Endometrial microvascular endothelial cells (primary cell): ENCODE results near the gene TMEM59L. TPM values are rescaled to one million over a fixed set of nuclear protein-coding genes. Genes with fewer than 3 reads are reported as not detected.

ENCODE experiments used
- in situ Hi-C: cut with HindIII; loops from 2 replicates; pipeline ENCODE4 v1.10.0; 2017; ENCODE audit warnings: low sequenced_read_pairs, low pct_unique_long_range_greater_than_20kb; ENCODE audit errors: inconsistent ontology term
- total RNA-seq: library from RNA; depleted of rRNA; stranded (reverse); fragments of >200 nt; gene quantifications from one replicate; pipeline ENCODE4 v1.2.3, GENCODE V29; 2015; ENCODE audit errors: inconsistent ontology term

TMEM59L gene
- total RNA-seq, 1 donor from 2014 or later, result not detected

DNA sequence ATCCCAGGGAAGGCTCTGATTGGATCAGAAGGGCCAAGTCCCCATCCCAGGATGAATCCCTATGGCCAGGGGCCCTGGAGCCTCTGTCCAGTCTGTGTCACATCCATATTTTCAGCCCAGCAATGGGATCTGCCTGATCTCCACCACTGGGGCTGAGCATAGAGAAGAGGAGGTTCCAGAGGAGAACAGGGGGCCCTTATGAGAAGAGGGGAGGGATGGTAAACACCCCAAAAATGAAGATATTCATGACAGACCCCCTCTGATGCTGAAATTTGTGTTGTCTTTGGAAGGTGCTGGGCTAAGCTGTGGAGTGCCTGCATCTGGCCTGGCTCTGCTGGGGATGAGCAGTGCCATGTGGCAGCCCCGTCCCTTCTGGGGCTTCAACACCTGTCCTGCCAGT is 38.6 kb downstream of the TMEM59L start:
- in situ Hi-C loops, result no loop called here

DNA sequence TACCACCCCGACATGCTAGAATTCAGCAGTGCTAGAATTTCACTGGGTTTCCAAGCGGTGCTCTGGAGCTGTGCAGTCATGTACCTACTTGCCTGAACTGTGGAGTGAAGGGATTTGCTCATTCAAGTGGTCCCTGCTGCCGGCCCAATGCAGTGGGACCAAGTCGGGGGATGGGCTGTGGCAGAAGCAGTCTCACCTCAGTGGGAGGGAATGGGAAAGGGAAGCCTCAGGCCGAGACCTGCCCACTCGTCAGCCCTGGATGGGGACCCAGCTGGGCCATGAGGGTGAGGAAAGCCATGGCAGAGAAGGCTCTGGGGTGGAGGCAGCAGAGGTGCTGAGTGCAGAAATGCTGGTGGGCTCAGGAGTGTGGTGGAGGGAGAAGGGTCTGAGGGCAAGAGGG is 39.1 kb downstream of the TMEM59L start:
- in situ Hi-C loops, result no loop called here

DNA sequence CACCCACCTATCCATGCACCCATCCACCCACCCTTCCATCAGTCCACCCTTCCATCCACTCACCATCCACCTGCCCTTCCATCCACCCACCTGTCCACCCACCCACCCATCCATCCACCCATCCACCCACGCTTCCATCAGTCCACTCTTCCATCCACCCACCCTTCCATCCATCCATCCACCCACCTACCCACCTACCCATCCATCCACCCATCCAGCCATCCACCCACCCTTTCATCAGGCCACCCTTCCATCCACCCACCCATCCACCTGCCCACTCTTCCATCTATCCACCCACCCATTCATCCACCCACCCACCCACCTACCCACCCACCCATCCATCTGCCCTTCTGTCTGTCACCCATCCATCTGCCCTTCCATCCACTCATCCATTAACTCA is 41.2 kb downstream of the TMEM59L start:
- in situ Hi-C loops, result no loop called here

DNA sequence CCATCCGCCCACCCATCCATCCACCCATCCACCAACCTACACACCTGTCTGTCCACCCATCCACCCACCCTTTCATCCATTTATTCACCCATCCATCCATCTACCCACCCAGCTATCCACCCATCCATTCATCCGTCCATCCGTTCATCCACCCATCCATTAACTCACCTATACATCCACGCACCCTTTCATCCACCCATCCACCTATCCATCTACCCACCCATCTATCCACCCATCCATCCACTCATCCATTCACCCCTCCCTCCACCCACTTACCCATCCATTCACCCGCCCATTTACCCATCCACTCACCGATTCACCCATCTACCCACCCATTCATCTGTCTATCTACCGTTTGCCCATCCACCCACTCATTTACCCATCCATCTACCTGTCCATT is 41.8 kb downstream of the TMEM59L start:
- in situ Hi-C loops, result no loop called here

DNA sequence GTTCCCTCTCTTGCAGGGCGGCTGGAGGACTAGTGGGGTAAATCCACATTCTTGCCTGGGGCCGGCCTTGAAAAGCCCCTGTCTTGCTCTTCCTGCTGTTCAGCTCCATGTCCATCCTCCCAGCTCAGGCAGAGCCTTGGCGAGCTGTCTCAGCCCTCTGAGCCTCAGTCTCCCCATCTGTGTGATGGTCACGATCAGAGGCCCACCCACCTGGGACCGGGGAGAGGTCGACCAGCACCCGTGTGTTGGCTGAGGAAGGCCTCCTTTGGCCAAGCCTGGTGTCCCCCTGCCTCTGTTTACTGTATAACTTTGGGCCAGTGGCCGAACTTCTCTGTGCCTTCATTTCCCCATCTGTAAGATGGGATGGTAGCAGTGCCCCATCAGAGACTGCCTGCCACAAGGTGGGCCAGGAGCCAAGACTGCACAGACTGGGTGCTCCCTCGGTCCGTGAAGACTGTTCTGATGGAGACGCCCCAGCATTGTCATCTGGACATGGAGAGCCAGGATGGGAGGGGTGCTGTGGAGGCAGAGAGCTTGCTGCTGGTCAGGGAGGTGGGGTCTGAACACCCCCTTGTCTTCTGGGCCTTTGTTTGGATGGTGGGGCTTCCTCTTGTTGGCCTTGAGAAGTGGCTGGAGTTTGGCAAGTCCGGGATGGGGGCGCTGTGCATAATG is 42.6 kb downstream of the TMEM59L start:
- in situ Hi-C loops, result no loop called here

DNA sequence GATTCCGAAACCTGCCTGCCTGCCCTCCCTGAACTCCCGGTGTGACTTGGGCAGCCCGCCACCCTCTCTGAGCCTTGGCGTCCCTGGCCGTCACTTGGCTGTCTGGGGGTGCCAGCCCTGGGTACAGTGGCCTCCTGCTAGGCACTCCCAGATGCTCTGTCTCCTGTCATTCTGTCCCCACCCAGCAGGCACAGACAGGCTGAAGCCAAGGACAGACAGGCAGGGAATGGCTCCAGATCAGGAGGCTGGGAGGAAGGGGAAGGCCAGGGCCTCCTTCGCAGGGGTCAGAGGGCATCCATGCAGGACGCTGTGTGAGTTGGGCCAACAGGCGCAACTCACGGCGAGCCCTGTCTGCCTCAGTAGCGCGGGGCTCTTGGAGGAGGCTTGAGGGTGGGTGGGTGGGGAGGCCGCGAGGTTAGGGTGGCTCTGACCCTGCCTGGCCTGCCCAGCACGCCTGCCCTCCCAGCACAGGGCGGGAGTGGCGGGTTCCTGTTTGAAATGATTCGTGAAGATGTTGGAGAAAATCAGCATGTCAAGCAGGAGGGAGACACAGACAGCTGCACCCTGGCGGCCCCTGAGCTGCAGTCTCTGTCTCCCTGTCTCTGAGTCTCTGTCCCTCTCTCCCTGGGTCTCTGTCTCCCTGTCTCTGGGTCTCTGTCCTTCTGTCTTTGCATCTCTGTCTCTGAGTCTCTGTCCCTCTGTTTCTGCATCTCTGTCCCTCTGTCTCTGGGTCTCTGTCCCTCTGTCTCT is 43.8 kb downstream of the TMEM59L start:
- in situ Hi-C loops, result no loop called here

DNA sequence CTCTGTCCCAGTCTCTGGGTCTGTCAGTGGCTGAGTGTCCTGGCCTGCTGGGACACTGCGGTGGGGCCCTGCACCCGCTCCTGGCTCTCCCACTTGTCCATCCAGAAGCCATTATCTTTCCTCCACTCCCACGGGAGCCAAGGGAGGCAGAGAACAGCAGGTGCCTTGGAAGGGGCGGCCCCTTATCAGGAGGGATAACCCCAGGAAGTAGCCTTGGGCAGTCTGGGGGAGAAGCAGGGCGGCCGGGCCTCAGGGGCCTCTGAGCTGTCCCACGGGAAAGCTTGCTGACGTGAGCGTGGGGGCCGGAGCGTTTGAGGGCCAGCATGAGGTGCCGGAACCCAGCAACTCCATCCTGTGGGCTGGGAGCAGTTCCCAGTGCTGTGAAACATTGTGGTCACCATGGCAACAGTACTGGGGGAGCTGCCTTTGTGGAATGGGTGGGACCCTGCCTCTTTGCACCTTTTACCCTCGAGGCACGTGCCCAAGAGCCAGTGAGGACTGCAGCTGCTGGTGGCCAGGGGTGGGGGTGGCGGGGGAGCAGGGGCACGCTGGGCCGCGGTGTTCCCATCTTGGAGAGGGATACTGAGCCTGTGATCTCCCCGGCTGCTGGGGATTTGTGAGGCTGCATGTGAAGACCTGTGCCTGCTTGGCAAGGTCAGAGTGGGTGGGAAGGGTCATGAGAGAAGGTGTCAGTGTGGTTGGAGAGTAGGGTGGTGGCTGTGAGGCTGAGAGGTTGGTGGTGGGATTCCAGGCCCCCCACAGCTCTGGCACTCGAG is 45.1 kb downstream of the TMEM59L start:
- in situ Hi-C loops, result no loop called here

DNA sequence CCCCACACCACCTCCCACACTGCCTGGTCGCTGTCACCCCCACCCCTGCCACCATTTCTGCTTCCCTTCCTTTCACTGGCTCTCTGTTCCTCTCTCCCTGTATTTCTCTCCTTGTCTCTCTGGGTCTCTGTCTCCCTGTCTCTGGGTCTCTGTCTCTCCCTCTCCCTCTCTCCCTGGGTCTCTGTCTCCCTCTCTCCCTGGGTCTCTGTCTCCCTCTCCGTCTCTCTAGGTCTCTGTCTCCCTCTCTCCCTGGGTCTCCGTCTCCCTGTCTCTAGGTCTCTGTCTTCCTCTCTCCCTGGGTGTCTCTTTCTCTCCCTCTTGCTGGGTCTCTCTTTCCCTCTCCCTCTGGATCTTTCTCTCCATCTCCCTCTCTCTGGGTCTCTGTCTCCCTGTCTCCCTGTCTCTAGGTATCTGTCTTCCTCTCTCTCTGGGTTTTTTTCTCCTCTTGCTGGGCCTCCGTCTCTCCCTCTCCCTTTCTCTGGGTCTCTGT is 45.7 kb downstream of the TMEM59L start:
- in situ Hi-C loops, result no loop called here

DNA sequence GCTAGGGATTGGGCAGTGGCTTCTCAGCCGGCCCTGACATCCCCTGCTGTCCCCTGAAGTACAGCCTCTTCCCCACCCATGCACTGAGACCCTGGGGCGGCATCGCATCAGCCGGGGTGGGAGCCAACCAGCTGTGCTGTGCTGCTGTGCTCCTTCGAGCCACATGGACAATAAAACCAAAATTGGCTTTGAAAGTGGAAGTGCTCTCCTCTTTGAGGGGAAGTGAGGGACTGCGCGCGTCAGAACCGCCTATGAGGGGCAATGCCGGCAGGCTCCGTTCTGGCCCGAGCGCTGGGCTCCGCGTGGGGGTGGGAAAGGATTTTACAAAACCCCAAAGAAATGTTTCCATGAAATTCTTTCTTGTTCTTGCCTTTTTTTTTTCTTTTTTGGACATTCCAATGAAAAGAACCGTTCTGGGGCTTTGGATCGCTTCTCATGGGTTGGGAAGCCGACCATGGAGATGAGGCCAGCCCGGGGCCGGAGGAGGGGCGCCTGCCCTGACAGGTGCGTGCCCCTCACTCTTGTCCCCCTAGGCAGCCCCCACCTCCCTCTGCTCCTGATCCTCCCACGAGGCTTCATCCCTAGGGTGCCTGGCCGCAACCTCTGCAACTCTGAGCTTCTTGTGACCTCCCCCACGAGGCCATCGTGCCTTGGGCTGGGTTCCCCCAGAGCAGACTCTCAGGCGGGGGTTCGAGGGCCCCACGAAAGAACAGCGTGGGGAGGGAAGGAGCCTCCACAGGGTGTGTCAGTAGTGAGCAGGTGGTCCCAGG is 46.8 kb downstream of the TMEM59L start:
- in situ Hi-C loops, result no loop called here

DNA sequence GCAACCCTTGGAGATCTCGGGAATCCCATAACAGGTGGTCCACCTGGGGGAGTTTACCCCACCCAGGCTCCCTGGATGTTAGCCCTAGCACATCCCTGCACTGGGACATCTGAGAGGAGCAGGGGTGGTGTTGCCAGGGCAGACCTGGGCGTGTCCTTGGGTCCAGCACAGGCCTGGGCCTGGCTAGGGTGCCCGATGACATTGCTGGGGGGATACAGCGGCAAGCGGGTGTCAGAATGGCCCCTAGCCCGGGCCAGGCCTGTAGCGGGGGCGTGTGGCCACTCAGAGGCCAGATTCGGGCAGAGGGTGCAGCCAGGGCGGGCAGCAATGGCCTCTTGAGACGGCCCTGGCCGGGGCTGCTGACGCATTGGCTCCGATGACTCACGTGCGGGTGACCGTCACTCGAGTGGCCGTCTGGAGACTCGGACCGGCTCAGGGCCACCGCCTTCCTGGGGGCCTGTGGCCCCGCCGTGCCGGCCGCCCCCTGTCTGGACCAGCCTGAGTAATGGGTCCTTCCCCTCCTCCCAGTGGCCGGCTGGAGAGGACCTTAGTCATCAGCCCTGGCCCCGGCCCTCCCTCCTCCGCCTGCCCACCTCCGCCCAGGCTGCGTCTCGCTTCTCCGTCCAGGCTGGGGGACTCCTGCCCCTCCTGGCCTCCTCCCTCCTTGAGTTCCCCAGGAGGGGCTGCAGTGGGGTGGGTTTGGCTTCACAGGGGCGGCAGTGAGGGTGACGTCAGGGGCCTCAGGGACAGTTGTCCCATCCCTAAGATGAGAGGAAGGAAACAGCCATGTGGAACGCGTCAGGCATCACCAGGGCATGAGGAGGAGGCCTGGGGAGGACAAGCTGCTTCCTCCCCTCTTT is 47.6 kb downstream of the TMEM59L start:
- in situ Hi-C loops, result no loop called here

DNA sequence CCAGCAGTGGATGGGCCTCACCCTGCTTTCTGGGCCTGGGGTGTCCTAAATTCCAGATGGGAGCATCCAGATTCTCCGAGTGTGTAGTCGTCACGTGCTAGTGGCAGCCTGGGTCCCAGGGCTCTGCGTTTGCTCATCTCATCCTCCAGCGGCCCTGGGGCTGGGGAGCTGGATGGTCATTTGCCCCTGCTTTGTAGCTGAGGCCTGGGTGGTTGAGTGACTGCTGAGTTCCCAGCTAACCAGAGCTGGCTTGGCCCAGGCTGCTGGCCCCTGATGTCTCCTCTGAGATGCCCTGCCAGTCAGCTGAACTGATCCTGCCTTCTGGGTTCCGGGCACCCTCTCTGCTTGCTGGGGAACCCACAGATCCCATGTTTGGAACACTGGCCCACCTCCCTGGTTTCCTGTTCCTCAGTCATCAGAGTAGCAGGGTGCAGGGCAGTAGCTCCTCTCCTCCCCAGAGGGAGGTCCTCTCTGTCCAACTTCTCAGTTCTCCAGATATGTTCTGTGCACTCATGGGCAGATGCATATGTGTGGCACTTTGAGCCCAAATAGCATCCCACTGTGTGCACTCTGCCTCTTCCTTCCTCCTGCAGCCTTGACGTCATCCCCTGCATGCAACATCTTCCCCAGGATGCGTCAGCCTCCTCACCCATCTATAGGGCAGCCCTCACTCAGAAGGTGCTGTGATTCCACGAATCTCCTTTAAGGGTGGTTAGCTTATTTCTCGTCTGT is 48.4 kb downstream of the TMEM59L start:
- in situ Hi-C loops, result no loop called here

DNA sequence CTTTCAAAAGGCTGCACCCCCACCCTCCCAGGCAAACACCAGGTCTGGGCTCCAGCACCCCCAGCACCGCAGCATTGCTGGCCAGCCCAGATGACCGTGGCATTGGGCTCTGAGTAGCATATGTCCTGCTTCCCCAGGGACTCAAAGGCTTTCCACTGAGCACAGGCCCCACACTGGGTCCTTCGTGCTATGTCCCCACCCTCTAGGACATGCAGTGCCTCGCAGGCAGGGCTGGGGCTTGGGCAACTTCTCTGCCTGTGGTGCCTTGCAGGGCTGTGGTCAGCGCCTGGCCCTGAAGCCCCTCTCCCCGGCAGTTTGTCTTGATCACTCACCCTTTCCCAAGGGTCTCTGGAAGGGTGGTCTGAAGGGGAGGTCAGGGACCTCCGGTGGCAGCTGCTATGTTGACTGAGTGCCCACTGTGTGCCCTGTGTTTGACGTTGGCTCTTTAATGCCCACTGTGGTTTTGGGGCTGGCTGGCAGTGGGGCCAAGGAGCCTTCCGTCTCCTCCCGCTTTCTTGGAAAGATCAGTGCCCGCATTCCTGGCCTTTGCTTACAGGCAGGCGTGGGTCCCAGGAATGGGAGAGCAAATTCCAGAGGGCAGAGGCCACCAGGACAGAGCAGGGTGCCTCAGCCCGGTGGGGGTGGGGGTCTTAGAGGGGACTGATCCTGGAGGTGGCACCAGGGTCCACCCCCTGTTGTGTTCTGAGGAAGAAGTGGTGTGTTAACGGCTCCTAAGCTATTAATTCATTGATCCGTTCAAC is 50.5 kb downstream of the TMEM59L start:
- in situ Hi-C loops, result no loop called here

DNA sequence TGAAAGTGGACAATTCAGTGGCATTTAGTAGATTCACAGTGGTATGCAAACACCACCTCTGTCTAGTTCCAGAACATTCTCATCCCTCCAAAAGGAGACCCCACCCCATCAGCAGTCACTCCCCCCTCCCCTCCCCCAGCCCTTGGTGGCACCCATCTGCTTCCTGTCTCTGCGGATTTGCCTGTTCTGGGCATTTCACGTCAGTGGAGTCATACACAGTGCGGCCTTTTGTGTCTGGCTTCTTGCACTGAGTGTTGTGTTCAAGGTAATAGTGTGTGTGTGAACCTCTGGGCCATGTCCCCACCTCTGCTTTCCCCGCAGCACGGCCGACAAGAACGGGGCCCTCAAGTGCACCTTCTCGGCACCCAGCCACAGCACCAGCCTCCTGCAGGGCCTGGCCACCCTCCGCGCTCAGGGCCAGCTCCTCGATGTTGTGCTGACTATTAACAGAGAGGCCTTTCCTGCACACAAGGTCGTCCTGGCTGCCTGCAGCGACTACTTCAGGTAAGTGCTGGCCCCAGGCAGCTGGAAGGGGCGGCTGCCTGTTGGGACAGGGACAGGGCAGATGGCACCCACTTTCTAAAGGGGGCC is 51.4 kb downstream of the TMEM59L start:
- in situ Hi-C loops, result no loop called here

DNA sequence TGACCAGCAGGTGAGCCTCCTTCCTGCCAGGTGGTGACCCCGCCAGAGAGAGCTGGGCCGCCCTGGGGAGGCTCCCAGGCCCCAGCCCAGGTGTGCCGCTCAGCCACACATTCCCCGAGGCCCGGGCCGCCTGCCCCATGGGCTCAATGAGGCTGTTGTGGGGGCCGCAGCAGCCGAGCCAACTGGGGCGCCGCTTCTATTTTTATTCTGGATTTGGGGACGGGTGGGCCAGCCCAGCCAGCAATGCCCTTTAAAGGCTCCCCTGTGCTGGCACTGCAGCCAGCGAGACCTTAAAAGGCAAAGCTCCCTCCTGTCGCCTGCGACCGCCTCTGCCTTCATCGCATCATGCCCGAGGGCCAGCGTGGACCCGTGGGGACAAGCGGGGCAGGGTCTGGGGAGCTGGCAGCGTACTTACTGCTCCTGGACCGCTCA is 53.1 kb downstream of the TMEM59L start:
- in situ Hi-C loops, result no loop called here

DNA sequence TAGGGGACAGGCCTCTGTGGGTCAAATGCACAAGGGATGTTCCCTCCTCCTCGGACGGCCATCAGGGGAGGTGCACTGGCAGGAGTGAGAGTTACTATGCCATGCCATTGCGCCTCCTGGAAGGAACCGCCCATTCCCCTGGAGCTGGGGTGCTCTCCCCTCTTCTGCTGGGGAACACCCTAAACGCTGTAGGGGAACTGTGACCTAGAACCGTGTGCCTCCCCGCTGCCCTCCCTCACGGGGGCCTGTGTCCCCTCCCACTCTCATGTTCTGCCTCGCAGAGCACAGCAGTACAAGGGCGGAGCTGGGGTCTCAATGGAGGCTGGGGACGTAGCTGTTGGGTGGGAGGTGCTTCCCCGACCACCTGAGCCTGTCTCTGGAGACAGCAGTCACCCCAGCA is 53.6 kb downstream of the TMEM59L start:
- in situ Hi-C loops, result no loop called here

DNA sequence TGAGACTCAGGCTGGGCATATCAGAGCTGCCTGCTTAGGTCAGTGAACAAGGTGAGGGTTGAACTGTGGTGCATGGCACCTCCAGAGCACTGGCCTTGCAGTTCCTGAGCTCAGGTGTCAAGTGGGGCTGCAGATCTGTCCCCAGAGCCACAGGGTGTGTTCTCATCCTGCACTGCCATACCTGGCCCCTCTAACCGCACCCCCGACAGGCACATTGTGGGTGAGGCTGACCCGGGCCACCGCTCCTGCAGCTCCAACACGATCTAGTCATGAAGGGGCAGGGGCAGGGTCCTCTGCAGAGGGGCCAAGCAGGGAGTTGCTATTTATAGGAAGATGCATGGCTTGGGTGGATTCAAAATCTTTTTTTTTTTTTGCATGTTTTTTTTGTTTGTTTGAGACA is 54.1 kb downstream of the TMEM59L start:
- in situ Hi-C loops, result no loop called here
